ENCODE measurements around the gene ABHD14A.

ABHD14A gene

GRCh38 chr3:52026041-52026440 is 51.2 kb downstream of the ABHD14A start:
- no peaks in the 10 kb centered on the region for H3K9me3 ChIP-seq (ENCODE audit: control insufficient read depth, insufficient read depth, low read length)
- no peaks in the 10 kb centered on the region for H3K36me3 ChIP-seq (ENCODE audit: insufficient read depth, low read length)
- peaks cover 11% of the 10 kb centered on the region; the same call in 1 of the 2 replicates for H3K4me1 ChIP-seq (ENCODE audit: insufficient read depth, low read length)
- no peak overlapping the region for H3K9ac ChIP-seq (ENCODE audit: low read depth, low read length)

DNA sequence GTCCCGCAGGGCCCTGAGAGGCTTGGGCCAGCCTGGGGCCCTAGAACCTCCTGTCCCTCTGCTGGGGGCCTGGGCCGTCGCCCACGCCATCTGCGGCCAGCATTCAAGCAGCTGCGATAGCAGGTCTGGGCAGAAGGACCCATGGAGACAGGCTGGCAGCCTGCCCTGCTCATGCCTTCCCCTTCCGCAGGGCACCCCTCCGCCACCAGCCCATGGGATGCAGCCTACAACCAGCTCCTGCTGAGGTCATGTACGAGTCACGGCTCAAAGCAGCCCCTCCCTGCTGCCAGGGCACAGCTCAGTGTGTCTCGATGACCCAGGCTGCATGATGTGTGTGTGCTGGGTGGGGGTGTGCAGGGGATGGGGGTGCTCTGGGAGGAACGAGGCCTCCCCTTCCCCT is 53.7 kb downstream of the ABHD14A start:
- Histone ChIP-seq H3K9me3 (ENCODE audit: control insufficient read depth, insufficient read depth, low read length) (no peaks in the 10 kb centered on the region), H3K9ac (ENCODE audit: low read depth, low read length) (no peak overlapping the region), H3K36me3 (ENCODE audit: insufficient read depth, low read length) (no peaks in the 10 kb centered on the region), H3K4me1 (ENCODE audit: insufficient read depth, low read length) (peaks cover 5% of the 10 kb centered on the region; the same call in 1 of the 2 replicates)

- Histone ChIP-seq H3K9ac (ENCODE audit: low read depth, low read length) (no peak overlapping the region), H3K36me3 (ENCODE audit: insufficient read depth, low read length) (no peaks in the 10 kb centered on the region), H3K9me3 (ENCODE audit: control insufficient read depth, insufficient read depth, low read length) (no peaks in the 10 kb centered on the region), H3K4me1 (ENCODE audit: insufficient read depth, low read length) (peaks cover 4% of the 10 kb centered on the region; the same call in 1 of the 2 replicates)
Observed at GRCh38 chr3:52029053-52029452, 54.2 kb downstream of the ABHD14A start.

- Histone ChIP-seq H3K36me3 (ENCODE audit: insufficient read depth, low read length) (no peaks in the 10 kb centered on the region), H3K9ac (ENCODE audit: low read depth, low read length) (no peak overlapping the region), H3K4me1 (ENCODE audit: insufficient read depth, low read length) (no peaks in the 10 kb centered on the region), H3K9me3 (ENCODE audit: control insufficient read depth, insufficient read depth, low read length) (no peaks in the 10 kb centered on the region)
Observed at GRCh38 chr3:52029535-52029934, 54.7 kb downstream of the ABHD14A start.
